A673 (cell line): ENCODE results near the gene MED28.

Experiments used
- EZH2 ChIP-seq: fragments of 200-600 bp; sonication (generic); IDR thresholded peaks from 2 replicates; pipeline ENCODE4 v1.6.1; 2017; ENCODE audit warnings: borderline replicate concordance, low read depth, mild to moderate bottlenecking, mixed read lengths, antibody characterized with exemption, low read length; ENCODE audit not compliant: poor library complexity, severe bottlenecking
- TF ChIP-seq, protein P1 (sequence below): fragments of 300-800, 200-600 bp; sonication (generic); conservative IDR thresholded peaks from 2 replicates; pipeline ENCODE4 v1.5.1; 2017; ENCODE audit warnings: low read depth, mild to moderate bottlenecking, antibody characterized with exemption, low read length, moderate library complexity, mixed read lengths

DNA sequence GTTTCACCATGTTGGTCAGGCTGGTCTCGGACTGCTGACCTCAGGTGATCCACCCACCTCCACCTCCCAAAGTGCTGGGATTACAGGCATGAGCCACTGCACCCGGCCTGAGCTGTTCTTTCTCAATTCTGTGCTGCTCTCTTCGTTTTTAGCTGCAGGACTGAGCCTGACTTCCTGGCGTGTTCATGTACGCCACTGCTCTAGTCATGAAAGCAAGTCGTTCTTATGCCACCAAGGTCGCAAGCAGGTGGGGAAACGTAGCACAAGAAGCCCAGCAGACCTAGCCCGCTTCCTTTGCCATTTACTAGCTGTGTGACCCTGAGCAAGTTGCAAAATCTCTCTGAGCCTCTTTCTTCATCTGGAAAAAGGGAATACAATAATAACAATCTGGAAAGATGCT, 43.4 kb downstream of the MED28 start:
- TF ChIP-seq, protein P1, sequence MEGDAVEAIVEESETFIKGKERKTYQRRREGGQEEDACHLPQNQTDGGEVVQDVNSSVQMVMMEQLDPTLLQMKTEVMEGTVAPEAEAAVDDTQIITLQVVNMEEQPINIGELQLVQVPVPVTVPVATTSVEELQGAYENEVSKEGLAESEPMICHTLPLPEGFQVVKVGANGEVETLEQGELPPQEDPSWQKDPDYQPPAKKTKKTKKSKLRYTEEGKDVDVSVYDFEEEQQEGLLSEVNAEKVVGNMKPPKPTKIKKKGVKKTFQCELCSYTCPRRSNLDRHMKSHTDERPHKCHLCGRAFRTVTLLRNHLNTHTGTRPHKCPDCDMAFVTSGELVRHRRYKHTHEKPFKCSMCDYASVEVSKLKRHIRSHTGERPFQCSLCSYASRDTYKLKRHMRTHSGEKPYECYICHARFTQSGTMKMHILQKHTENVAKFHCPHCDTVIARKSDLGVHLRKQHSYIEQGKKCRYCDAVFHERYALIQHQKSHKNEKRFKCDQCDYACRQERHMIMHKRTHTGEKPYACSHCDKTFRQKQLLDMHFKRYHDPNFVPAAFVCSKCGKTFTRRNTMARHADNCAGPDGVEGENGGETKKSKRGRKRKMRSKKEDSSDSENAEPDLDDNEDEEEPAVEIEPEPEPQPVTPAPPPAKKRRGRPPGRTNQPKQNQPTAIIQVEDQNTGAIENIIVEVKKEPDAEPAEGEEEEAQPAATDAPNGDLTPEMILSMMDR = no peak
- no peak for TF ChIP-seq EZH2
